Endothelial cell of umbilical vein (primary cell): ENCODE measurements around the gene ADGB. TPM values are rescaled to one million over a fixed set of nuclear protein-coding genes. Genes with fewer than 3 reads are reported as not detected.

Experiments used
- BruUV-seq: library from RNA; stranded (reverse); fragments of 400-500 nt; replicated peaks from 2 replicates; lab custom pipeline; 2021; lab: Mats Ljungman, UMichigan
- CTCF ChIA-PET: fragments of 300-600, 350-600 bp; sonication (Branson Sonifier 250); formaldehyde crosslinking; loops from one replicate; lab custom pipeline; 2021; ENCODE audit warnings: antibody characterized with exemption, inconsistent platforms; lab: Charles Lee
- POLR2A ChIA-PET: fragments of 300-600, 350-600 bp; sonication (Branson Sonifier 250); formaldehyde crosslinking; loops from one replicate; lab custom pipeline; 2021; ENCODE audit warnings: antibody characterized with exemption, inconsistent platforms; lab: Charles Lee
- DNase-seq: peaks from one replicate; pipeline ENCODE4 v3.0.0-alpha.2; 2011; ENCODE audit warnings: low read depth, low spot score
- FAIRE-seq: peaks from 2 replicates; lab custom pipeline; 2011; peaks lifted over from hg19 to GRCh38; lab: Jason Lieb, UNC
- H2AFZ ChIP-seq: 2 replicates; pipeline ENCODE4 v1.6.0; 2012; ENCODE audit warnings: low read depth, low read length, control low read depth, inconsistent platforms
- H3K27ac ChIP-seq: 2 replicates; pipeline ENCODE4 v1.5.1; 2011; ENCODE audit warnings: low read depth, mild to moderate bottlenecking, control low read depth, low read length, moderate library complexity; ENCODE audit not compliant: insufficient read depth
- H3K27me3 ChIP-seq, 2 experiments: 2 replicates each; pipeline versions ENCODE4 v1.6.0 to v1.6.1; 2011; ENCODE audit warnings: low read length in 2 of 2, mixed read lengths in 1 of 2; ENCODE audit not compliant: control insufficient read depth in 2 of 2, insufficient read depth in 2 of 2
- H3K36me3 ChIP-seq, 2 experiments: 2 replicates in 1 of 2; 3 replicates in 1 of 2; pipeline ENCODE4 v1.5.1; 2011; ENCODE audit warnings: low read length in 2 of 2, mild to moderate bottlenecking in 1 of 2, moderate library complexity in 1 of 2; ENCODE audit not compliant: control insufficient read depth in 2 of 2, insufficient read depth in 2 of 2; ENCODE audit errors: extremely low read depth in 1 of 2
- H3K4me1 ChIP-seq: 3 replicates; pipeline ENCODE4 v1.5.1; 2011; ENCODE audit warnings: mild to moderate bottlenecking, low read length; ENCODE audit not compliant: control insufficient read depth, insufficient read depth; ENCODE audit errors: extremely low read depth
- H3K4me2 ChIP-seq: 2 replicates; pipeline ENCODE4 v1.6.1; 2011; ENCODE audit warnings: low read length, control low read depth, mixed read lengths; ENCODE audit not compliant: insufficient read depth
- H3K4me3 ChIP-seq, 3 experiments: fragments of 200-600 bp in 1 of 3; sonication (generic), shearing (Covaris generic) in 1 of 3; replicated peaks in 1 of 3; 2 replicates each; pipeline ENCODE4 v1.5.1; 2011 to 2016; ENCODE audit warnings: control low read depth in 3 of 3, low read length in 3 of 3, mild to moderate bottlenecking in 2 of 3, inconsistent platforms in 1 of 3, low read depth in 1 of 3, moderate library complexity in 1 of 3; ENCODE audit not compliant: insufficient read depth in 1 of 3
- H3K79me2 ChIP-seq: 2 replicates; pipeline ENCODE4 v1.6.0; 2012; ENCODE audit warnings: low read length, inconsistent platforms; ENCODE audit not compliant: control insufficient read depth, insufficient read depth
- H3K9ac ChIP-seq: replicated peaks from 2 replicates; pipeline ENCODE3; 2011; ENCODE audit warnings: low read length, control low read depth; ENCODE audit not compliant: insufficient read depth; ENCODE audit errors: extremely low read depth
- H3K9me1 ChIP-seq: replicated peaks from 3 replicates; pipeline ENCODE4 v1.6.0; 2011; ENCODE audit warnings: mild to moderate bottlenecking, low read length; ENCODE audit not compliant: control insufficient read depth, insufficient read depth; ENCODE audit errors: extremely low read depth
- H3K9me3 ChIP-seq: replicated peaks from 2 replicates; pipeline ENCODE4 v1.5.1; 2012; ENCODE audit warnings: low read length, inconsistent platforms; ENCODE audit not compliant: control insufficient read depth, insufficient read depth
- H4K20me1 ChIP-seq: replicated peaks from 2 replicates; pipeline ENCODE3; 2011; ENCODE audit warnings: mild to moderate bottlenecking, low read length; ENCODE audit not compliant: control insufficient read depth, insufficient read depth; ENCODE audit errors: extremely low read depth
- EZH2 ChIP-seq: IDR thresholded peaks from 2 replicates; pipeline ENCODE4 v1.6.1; 2012; ENCODE audit warnings: borderline replicate concordance, low read depth, mild to moderate bottlenecking, moderate library complexity, low read length, inconsistent platforms; ENCODE audit not compliant: severe bottlenecking
- FOS ChIP-seq: IDR thresholded peaks from 2 replicates; pipeline ENCODE4 v1.6.1; 2011; ENCODE audit warnings: mild to moderate bottlenecking, low read length, moderate library complexity, borderline replicate concordance; ENCODE audit not compliant: insufficient read depth
- GATA2 ChIP-seq: IDR thresholded peaks from 2 replicates; pipeline ENCODE4 v1.7.0; 2011; ENCODE audit warnings: low read depth, mild to moderate bottlenecking, moderate library complexity, mixed read lengths, low read length; ENCODE audit not compliant: insufficient read length, insufficient read depth
- JUN ChIP-seq: IDR thresholded peaks from 2 replicates; pipeline ENCODE4 v1.6.1; 2011; ENCODE audit warnings: borderline replicate concordance, low read depth; ENCODE audit not compliant: insufficient read length, insufficient read depth
- MYC ChIP-seq: IDR thresholded peaks from one replicate; pipeline ENCODE4 v1.6.1; 2011; ENCODE audit warnings: mild to moderate bottlenecking, low read depth, low read length
- POLR2A ChIP-seq: IDR thresholded peaks from 2 replicates; pipeline ENCODE4 v1.6.1; 2012; ENCODE audit warnings: low read depth, mild to moderate bottlenecking, control low read depth, low read length
- POLR2AphosphoS5 ChIP-seq: IDR thresholded peaks from 2 replicates; pipeline ENCODE4 v1.6.1; 2012; ENCODE audit warnings: low read depth, mild to moderate bottlenecking, control low read depth, low read length, moderate library complexity; ENCODE audit not compliant: insufficient read depth
- dilution Hi-C: fragments of 300-500 bp; cut with MboI; formaldehyde crosslinking; loops from one replicate; pipeline ENCODE4 v1.15.0; 2019; ENCODE audit warnings: low sequenced_read_pairs; ENCODE audit not compliant: extremely low pct_ligation_motif_present
- intact Hi-C: fragments of 100-400 bp; cut with micrococcal nuclease; formaldehyde crosslinking; loops from one replicate; pipeline ENCODE4 v1.10.0; 2022
- polyA plus RNA-seq, 4 experiments: library from polyadenylated mRNA; depleted of rRNA in 3 of 4; stranded (reverse) in 3 of 4; unstranded in 1 of 4; fragments of >200 nt; gene quantifications; 2 replicates each; pipeline versions ENCODE4 v1.2.1 to v1.2.3, GENCODE V29; 2011 to 2012; ENCODE audit warnings: missing spikeins in 1 of 4
- total RNA-seq: library from RNA; stranded (reverse); gene quantifications from 2 replicates; pipeline ENCODE4 v1.2.3, GENCODE V29; 2021
- TF ChIP-seq, protein P1 (sequence below), 2 donors: IDR thresholded peaks; 1 replicate in 1 of 2; 2 replicates in 1 of 2; pipeline ENCODE4 v1.5.1; 2011; ENCODE audit warnings: low read length in 2 of 2, mild to moderate bottlenecking in 2 of 2, moderate library complexity in 2 of 2, control low read depth in 1 of 2, inconsistent platforms in 1 of 2, low read depth in 1 of 2; ENCODE audit not compliant: insufficient read depth in 1 of 2; ENCODE audit errors: extremely low read depth in 1 of 2
- TF ChIP-seq, protein P2 (sequence below): IDR thresholded peaks from 2 replicates; pipeline ENCODE4 v1.6.1; 2011; ENCODE audit not compliant: insufficient read depth, insufficient read length

Gene ADGB
- total and polyA plus RNA-seq, 2 donors (not counting 3 experiments of a cell fraction or from before 2014, with no cell fraction given) = not detected

DNA sequence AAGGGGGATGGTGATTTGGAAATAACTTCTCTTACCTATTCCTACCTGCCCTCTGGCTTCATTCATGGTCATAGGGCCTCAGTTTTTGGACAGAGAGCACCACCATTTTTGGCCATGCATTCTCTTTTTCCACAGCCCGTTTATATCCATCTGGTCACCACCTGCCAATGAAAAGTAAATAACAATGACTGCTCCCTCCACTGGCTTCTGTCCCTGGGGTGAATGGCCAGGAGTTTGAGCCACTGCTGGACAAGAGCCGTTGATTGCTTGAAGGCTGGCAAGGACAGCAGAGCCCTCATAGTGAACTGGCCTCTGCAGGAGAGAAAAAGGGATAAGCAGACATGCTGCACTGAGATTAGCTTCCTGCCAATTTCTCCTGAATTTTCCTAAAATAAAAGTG is 261.8 kb downstream of the ADGB start:
- no peaks in the 10 kb centered on the region for H4K20me1 ChIP-seq
- no peaks in the 10 kb centered on the region for H3K79me2 ChIP-seq
- H3K36me3 ChIP-seq = no peaks in the 10 kb centered on the region
- H3K27ac ChIP-seq = no peak overlapping the region
- POLR2A ChIA-PET = no interaction called here
- no peaks in the 10 kb centered on the region for H3K9me3 ChIP-seq
- H3K27me3 ChIP-seq = no peaks in the 10 kb centered on the region
- no peak for DNase-seq
- no peak overlapping the region for H3K4me3 ChIP-seq
- no peaks in the 10 kb centered on the region for H3K9me1 ChIP-seq
- no TSS peak for BruUV-seq
- FAIRE-seq = no peak
- H3K9ac ChIP-seq = no peak overlapping the region
- H2AFZ ChIP-seq = no peak overlapping the region
- TF ChIP-seq EZH2 (no peak), MYC (no peak)
- TF ChIP-seq, protein P1, sequence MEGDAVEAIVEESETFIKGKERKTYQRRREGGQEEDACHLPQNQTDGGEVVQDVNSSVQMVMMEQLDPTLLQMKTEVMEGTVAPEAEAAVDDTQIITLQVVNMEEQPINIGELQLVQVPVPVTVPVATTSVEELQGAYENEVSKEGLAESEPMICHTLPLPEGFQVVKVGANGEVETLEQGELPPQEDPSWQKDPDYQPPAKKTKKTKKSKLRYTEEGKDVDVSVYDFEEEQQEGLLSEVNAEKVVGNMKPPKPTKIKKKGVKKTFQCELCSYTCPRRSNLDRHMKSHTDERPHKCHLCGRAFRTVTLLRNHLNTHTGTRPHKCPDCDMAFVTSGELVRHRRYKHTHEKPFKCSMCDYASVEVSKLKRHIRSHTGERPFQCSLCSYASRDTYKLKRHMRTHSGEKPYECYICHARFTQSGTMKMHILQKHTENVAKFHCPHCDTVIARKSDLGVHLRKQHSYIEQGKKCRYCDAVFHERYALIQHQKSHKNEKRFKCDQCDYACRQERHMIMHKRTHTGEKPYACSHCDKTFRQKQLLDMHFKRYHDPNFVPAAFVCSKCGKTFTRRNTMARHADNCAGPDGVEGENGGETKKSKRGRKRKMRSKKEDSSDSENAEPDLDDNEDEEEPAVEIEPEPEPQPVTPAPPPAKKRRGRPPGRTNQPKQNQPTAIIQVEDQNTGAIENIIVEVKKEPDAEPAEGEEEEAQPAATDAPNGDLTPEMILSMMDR (IDR thresholded peaks at IDR 0.05; ENCODE audit: extremely low read depth in 1 of 2, insufficient read depth in 1 of 2, low read depth in 1 of 2, low read length in 2 of 2) = no peak
- peaks cover 2% of the 10 kb centered on the region for H3K4me1 ChIP-seq
- intact Hi-C loops (no loop called here), dilution Hi-C loops (no loop called here)
- CTCF ChIA-PET = no interaction called here
- H3K4me2 ChIP-seq = no peak overlapping the region

DNA sequence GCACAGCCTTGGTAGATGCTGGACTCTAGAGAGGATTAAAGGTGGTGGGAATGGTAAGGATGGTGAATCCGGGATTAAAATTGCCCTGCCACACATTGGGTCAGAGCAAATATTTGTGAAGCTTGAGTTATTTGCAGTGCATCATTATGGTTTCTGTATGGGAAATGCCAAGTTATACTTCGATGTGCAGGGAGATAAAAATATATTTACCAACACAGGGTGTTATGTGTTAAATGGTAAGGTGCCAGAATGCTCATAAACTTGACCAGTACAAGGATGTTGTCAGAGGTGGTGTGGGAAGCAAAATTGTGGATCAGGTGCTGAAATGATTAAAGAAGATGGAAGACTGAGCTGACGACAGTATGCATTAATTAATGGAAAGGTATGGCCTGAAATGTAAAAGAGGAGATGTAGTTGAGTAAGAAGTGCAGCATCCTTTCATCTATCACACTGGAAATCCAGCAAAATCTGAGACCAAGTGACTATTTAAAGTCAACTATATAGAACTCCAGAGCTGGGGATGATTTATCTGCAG is 262.3 kb downstream of the ADGB start:
- Histone ChIP-seq H3K79me2 (no peaks in the 10 kb centered on the region), H3K4me1 (peaks cover 2% of the 10 kb centered on the region), H3K4me3 (no peak overlapping the region), H3K27ac (no peak overlapping the region), H3K9ac (no peak overlapping the region), H3K36me3 (no peaks in the 10 kb centered on the region), H4K20me1 (no peaks in the 10 kb centered on the region), H3K9me3 (no peaks in the 10 kb centered on the region), H3K9me1 (no peaks in the 10 kb centered on the region), H2AFZ (no peak overlapping the region), H3K27me3 (no peaks in the 10 kb centered on the region), H3K4me2 (no peak overlapping the region)
- TF ChIP-seq GATA2 (no peak), MYC (no peak), JUN (no peak), POLR2A (no peak), FOS (no peak), EZH2 (no peak), POLR2AphosphoS5 (no peak)
- TF ChIP-seq, protein P2, sequence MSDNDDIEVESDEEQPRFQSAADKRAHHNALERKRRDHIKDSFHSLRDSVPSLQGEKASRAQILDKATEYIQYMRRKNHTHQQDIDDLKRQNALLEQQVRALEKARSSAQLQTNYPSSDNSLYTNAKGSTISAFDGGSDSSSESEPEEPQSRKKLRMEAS = no peak
- TF ChIP-seq, protein P1 (IDR thresholded peaks at IDR 0.05; ENCODE audit: extremely low read depth in 1 of 2, insufficient read depth in 1 of 2, low read depth in 1 of 2, low read length in 2 of 2) = no peak
- no peak for FAIRE-seq
- intact Hi-C loops (no loop called here), dilution Hi-C loops (no loop called here)
- ChIA-PET POLR2A (no interaction called here), CTCF (no interaction called here)
- no peak for DNase-seq
- BruUV-seq = no TSS peak
